ENCODE data around the gene ARMC6. TPM values are rescaled to one million over a fixed set of nuclear protein-coding genes. Genes with fewer than 3 reads are reported as not detected.

The ARMC6 gene
- total RNA-seq, 1 experiment from 2014 or later: 66.5 TPM

DNA sequence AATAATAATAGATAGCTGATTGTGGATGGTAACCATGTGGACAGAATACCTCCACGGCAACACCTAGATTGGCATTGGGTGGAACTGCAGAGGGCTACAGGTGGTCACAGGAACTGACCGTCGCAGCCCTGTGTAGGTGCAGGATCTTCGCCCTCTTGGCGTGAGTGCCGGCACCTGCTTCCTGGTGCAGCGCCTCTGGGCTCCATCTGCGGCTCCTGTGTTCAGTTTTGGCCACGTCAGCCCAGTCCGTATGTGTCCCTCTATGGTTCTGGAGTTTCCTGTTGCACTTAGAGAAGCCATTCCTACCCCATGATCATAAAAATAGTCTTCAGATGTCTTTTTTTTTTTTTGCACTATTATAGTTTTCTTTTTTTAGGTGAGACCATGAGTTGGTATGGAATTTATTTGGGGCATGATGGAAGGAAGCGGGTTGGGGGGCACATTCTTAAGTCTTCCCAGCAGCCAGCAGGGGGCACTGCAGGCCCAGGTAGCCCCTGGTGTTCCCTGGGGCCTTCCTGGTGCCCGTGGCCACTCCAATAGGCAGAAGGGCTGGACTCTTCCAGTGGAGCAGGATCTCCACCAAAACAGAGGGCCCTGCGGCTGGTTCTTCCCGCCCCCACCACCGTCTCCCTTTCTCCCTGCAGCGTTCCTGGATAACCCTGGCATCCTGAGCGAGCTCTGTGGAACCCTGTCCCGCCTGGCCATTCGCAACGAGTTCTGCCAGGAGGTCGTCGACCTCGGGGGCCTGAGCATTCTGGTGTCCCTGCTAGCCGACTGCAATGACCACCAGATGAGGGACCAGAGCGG lies 20.3 kb downstream of the ARMC6 start:
- Mint-ChIP-seq H3K4me1 (no peaks in the 10 kb centered on the region), H3K4me3 (no peak overlapping the region), H3K27me3 (ENCODE audit: low read depth) (no peaks in the 10 kb centered on the region; the same call in 1 of the 2 replicates), H3K36me3 (ENCODE audit: insufficient read depth in 1 of 3, low read depth in 3 of 3) (peaks cover 38 to 90% (median 69%) of the 10 kb centered on the region in 3 experiments), H3K27ac (no peak overlapping the region), H3K9me3 (no peaks in the 10 kb centered on the region)
- Histone ChIP-seq H3K18ac (ENCODE audit: insufficient read length, low read depth, low read length) (no peak overlapping the region), H2BK5ac (ENCODE audit: insufficient read length, low read length) (no peak overlapping the region), H3K4me2 (ENCODE audit: insufficient read depth, insufficient read length, low read length) (no peak overlapping the region), H3K4me1 (ENCODE audit: insufficient read depth, low read length) (no peaks in the 10 kb centered on the region), H3T11ph (ENCODE audit: low read length) (no peak overlapping the region), H2AFZ (ENCODE audit: low read length) (no peak overlapping the region), H2BK20ac (ENCODE audit: low read depth, low read length, poor library complexity, severe bottlenecking) (no peak overlapping the region), H4K8ac (replicated peaks; ENCODE audit: insufficient read length, low read depth, low read length) (no peak overlapping the region), H3K79me2 (ENCODE audit: insufficient read depth, low read length) (no peaks in the 10 kb centered on the region), H3K9ac (ENCODE audit: extremely low read depth, insufficient read length, low read length) (no peak overlapping the region), H3K27me3 (ENCODE audit: insufficient read depth, low read length) (no peaks in the 10 kb centered on the region), H3K56ac (ENCODE audit: insufficient read length, low read depth, low read length) (no peak overlapping the region), H3K23ac (ENCODE audit: insufficient read length, low read depth, low read length) (no peak overlapping the region), H2BK15ac (ENCODE audit: low read depth, low read length) (no peak overlapping the region), H3K23me2 (ENCODE audit: insufficient read length, low read depth, low read length, poor library complexity, severe bottlenecking) (no peaks in the 10 kb centered on the region), H4K91ac (ENCODE audit: insufficient read length, low read depth, low read length) (no peak overlapping the region), H3K9me3 (ENCODE audit: control insufficient read depth, low read depth, low read length) (no peaks in the 10 kb centered on the region), H2AK5ac (ENCODE audit: insufficient read length, low read length) (no peak overlapping the region), H3K14ac (ENCODE audit: insufficient read depth, low read length) (no peak overlapping the region), H2BK12ac (ENCODE audit: insufficient read length, low read depth, low read length) (no peak overlapping the region), H4K5ac (ENCODE audit: insufficient read length, low read depth, low read length) (no peak overlapping the region), H2BK120ac (ENCODE audit: low read depth, low read length, poor library complexity, severe bottlenecking) (no peak overlapping the region), H4K20me1 (ENCODE audit: control insufficient read depth, insufficient read depth, insufficient read length) (no peaks in the 10 kb centered on the region), H3K4ac (ENCODE audit: low read depth, low read length) (no peak overlapping the region), H3K79me1 (ENCODE audit: insufficient read depth, low read depth, low read length, poor library complexity, severe bottlenecking) (no peaks in the 10 kb centered on the region), H3K27ac (ENCODE audit: insufficient read length, low read depth, low read length) (no peak overlapping the region)
- WGBS (ENCODE audit: extremely low coverage, insufficient read length, low lambda C conversion rate): no CpG with 5 or more reads among the region's 25 CpGs
- TF ChIP-seq, protein P1, sequence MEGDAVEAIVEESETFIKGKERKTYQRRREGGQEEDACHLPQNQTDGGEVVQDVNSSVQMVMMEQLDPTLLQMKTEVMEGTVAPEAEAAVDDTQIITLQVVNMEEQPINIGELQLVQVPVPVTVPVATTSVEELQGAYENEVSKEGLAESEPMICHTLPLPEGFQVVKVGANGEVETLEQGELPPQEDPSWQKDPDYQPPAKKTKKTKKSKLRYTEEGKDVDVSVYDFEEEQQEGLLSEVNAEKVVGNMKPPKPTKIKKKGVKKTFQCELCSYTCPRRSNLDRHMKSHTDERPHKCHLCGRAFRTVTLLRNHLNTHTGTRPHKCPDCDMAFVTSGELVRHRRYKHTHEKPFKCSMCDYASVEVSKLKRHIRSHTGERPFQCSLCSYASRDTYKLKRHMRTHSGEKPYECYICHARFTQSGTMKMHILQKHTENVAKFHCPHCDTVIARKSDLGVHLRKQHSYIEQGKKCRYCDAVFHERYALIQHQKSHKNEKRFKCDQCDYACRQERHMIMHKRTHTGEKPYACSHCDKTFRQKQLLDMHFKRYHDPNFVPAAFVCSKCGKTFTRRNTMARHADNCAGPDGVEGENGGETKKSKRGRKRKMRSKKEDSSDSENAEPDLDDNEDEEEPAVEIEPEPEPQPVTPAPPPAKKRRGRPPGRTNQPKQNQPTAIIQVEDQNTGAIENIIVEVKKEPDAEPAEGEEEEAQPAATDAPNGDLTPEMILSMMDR (conservative IDR thresholded peaks at IDR 0.05): peak; percentile 87
- peak; percentile 72 for DNase-seq
